ENCODE data around the gene BRI3. TPM values are rescaled to one million over a fixed set of nuclear protein-coding genes. Genes with fewer than 3 reads are reported as not detected.

The BRI3 gene
- total and polyA plus RNA-seq, 2 experiments from 2014 or later: 73.3 to 195 TPM

DNA sequence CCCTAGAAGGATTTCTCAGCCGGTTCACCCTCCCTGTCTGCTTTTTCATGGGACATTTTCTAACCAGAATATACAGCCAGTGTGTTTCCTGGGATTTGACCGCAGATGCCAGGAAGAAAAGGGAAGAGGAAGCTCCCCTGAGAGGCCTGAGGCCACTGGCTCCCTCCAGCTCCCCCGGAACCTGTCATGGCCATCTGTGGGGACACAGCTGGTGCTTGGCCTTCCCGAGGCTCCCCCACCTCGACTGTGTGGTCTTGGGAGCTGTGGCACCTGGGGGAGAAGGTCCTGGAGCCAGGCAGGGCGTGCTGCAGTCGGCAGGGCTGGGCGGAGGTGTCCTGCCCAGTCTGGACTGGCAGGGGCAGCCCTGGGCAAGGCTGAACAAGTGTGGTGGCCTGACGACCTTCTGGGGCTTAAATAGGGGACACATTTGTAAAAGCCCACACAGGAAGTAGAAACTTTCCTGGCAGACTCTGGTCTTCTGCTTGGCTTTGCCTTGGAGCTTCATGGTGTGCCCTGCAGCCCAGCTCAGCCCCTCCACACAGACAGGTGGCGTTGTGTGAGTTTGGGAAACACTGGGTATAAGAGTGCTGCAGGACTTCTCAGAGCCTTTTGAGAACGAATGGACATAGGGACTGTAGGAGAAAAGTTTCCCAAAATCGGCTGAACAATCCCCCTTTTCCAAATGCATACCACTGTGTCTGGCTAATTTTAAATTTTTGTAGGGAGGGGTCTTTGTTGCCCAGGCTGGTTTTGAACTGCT is 6.8 kb downstream of the BRI3 start:
- H3K9ac ChIP-seq: no peak overlapping the region
- TF ChIP-seq EZH2 (IDR thresholded peaks at IDR 0.05; ENCODE audit: insufficient read depth, poor library complexity, severe bottlenecking): no peak
- TF ChIP-seq EZH2phosphoT487 (IDR thresholded peaks at IDR 0.05; ENCODE audit: insufficient read depth, low read depth): no peak
- H3K9me2 ChIP-seq (ENCODE audit: insufficient read depth): no peaks in the 10 kb centered on the region
- DNase-seq: peak; percentile 7
- no peak overlapping the region for H2AFZ ChIP-seq
- in situ Hi-C loops (cut with MboI): loop anchor here (25.0 kb wide), 1 partner anchor 449 kb away; no protein-coding TSS in a partner anchor
- H3K4me3 ChIP-seq: no peak overlapping the region
- no peaks in the 10 kb centered on the region for H3K9me3 ChIP-seq (ENCODE audit: low read depth)
- H3K4me1 ChIP-seq (ENCODE audit: insufficient read depth): peaks cover 28% of the 10 kb centered on the region
- WGBS, 2 experiments (ENCODE audit: low coverage in 1 of 2, low lambda C conversion rate in 2 of 2, missing lambda C conversion rate in 2 of 2): 83 to 88% methylated on average over 12 of the region's 12 CpGs
- peak overlapping the region; percentile 10; the same call in 1 of the 2 replicates for H3K27ac ChIP-seq
- H3K36me3 ChIP-seq (ENCODE audit: low read depth): peaks cover 22% of the 10 kb centered on the region
- peaks cover 100% of the 10 kb centered on the region for H3K79me2 ChIP-seq (ENCODE audit: insufficient read depth)
- H4K20me1 ChIP-seq (ENCODE audit: insufficient read depth): 0 out of 2 replicates have a peak, but pooled peaks cover 2% of the 10 kb centered on the region
- H3K27me3 ChIP-seq (replicated peaks; ENCODE audit: insufficient read depth): no peaks in the 10 kb centered on the region
- H3K4me2 ChIP-seq (ENCODE audit: unreplicated experiment): no peak overlapping the region
- peaks cover 4% of the 10 kb centered on the region; the same call in 1 of the 2 replicates for H3F3A ChIP-seq (ENCODE audit: insufficient read depth)

DNA sequence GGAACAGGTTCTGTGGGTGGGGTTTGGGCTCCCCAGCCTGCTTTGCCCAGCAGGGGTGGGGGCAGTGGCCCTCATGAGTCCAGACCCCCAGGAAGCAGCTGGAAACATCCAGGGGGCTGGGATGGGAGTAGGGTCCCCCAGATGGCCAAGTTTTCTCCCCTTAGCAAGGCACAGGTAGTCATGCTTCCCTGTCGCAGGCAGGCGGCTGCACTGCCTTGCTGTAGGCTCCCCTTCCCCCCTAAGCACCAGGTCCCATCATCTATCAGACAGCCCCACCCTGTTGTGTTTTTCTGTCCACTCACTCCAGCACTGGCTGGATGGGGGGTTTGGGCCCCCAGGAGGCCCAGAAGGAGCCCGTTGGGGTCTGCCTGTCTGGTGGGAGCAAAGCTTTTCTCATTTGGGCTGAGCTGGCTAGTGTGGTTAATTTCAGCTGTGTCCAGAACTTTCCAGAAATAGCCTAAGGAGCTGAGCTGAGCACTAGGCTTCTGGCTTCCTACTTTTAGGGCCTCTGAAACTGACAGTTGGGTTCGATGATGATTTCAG is 7.9 kb downstream of the BRI3 start:
- Histone ChIP-seq H3K79me2 (ENCODE audit: insufficient read depth) (peaks cover 93% of the 10 kb centered on the region), H3K36me3 (ENCODE audit: low read depth) (peaks cover 32% of the 10 kb centered on the region), H3K9ac (no peak overlapping the region), H3K27me3 (replicated peaks; ENCODE audit: insufficient read depth) (no peaks in the 10 kb centered on the region), H3K4me3 (no peak overlapping the region), H3K9me2 (ENCODE audit: insufficient read depth) (no peaks in the 10 kb centered on the region), H2AFZ (no peak overlapping the region), H4K20me1 (ENCODE audit: insufficient read depth) (0 out of 2 replicates have a peak, but pooled peaks cover 2% of the 10 kb centered on the region), H3K4me1 (ENCODE audit: insufficient read depth) (peaks cover 28% of the 10 kb centered on the region), H3K4me2 (ENCODE audit: unreplicated experiment) (no peak overlapping the region), H3K9me3 (ENCODE audit: low read depth) (no peaks in the 10 kb centered on the region), H3F3A (ENCODE audit: insufficient read depth) (peaks cover 4% of the 10 kb centered on the region; the same call in 1 of the 2 replicates), H3K27ac (peak overlapping the region; percentile 32)
- no peak for DNase-seq
- WGBS, 2 experiments (ENCODE audit: low coverage in 1 of 2, low lambda C conversion rate in 2 of 2, missing lambda C conversion rate in 2 of 2): 81 to 89% methylated on average over 4 of the region's 4 CpGs
- TF ChIP-seq EZH2 (IDR thresholded peaks at IDR 0.05; ENCODE audit: insufficient read depth, poor library complexity, severe bottlenecking) (no peak), EZH2phosphoT487 (IDR thresholded peaks at IDR 0.05; ENCODE audit: insufficient read depth, low read depth) (no peak)
- in situ Hi-C loops (cut with MboI): loop anchor here (25.0 kb wide), 1 partner anchor 448 kb away; no protein-coding TSS in a partner anchor

DNA sequence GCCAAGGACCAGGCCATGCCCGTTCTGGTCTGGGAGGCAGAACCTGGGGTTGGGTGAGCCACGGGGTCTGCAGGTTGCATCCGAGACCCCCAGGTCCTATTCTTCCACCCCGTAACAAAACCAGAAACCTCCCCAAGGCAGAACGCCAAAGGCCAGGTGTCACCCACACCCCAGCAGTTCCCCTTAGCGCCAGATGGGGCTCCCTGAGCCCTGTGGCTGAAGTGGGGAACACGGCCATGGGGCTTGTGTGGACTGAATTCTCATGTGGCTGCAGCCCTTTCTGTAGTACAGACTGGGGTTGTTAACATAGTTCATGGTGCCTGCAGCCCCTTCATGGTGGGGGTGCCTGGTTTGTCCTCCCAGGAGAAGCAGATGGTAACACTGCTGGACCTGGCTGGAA is 10.2 kb downstream of the BRI3 start:
- DNase-seq: peak; percentile 27
- peaks cover 70% of the 10 kb centered on the region for H3K79me2 ChIP-seq (ENCODE audit: insufficient read depth)
- in situ Hi-C loops (cut with MboI): loop anchor here (25.0 kb wide), 1 partner anchor 446 kb away; no protein-coding TSS in a partner anchor
- no peaks in the 10 kb centered on the region for H3K9me3 ChIP-seq (ENCODE audit: low read depth)
- no peak overlapping the region for H3K4me2 ChIP-seq (ENCODE audit: unreplicated experiment)
- TF ChIP-seq EZH2phosphoT487 (IDR thresholded peaks at IDR 0.05; ENCODE audit: insufficient read depth, low read depth) (no peak), EZH2 (IDR thresholded peaks at IDR 0.05; ENCODE audit: insufficient read depth, poor library complexity, severe bottlenecking) (no peak)
- 89% methylated on average over 7 of the region's 7 CpGs for WGBS, 2 experiments (ENCODE audit: low coverage in 1 of 2, low lambda C conversion rate in 2 of 2, missing lambda C conversion rate in 2 of 2)
- H4K20me1 ChIP-seq (ENCODE audit: insufficient read depth): 0 out of 2 replicates have a peak, but pooled peaks cover 2% of the 10 kb centered on the region
- H3K36me3 ChIP-seq (ENCODE audit: low read depth): peaks cover 34% of the 10 kb centered on the region
- peaks cover 5% of the 10 kb centered on the region; the same call in 1 of the 2 replicates for H3F3A ChIP-seq (ENCODE audit: insufficient read depth)
- no peak overlapping the region for H3K9ac ChIP-seq
- H3K4me1 ChIP-seq (ENCODE audit: insufficient read depth): peaks cover 7% of the 10 kb centered on the region
- H2AFZ ChIP-seq: no peak overlapping the region
- no peak overlapping the region for H3K4me3 ChIP-seq
- no peaks in the 10 kb centered on the region for H3K27me3 ChIP-seq (replicated peaks; ENCODE audit: insufficient read depth)
- no peaks in the 10 kb centered on the region for H3K9me2 ChIP-seq (ENCODE audit: insufficient read depth)
- no peak overlapping the region for H3K27ac ChIP-seq

DNA sequence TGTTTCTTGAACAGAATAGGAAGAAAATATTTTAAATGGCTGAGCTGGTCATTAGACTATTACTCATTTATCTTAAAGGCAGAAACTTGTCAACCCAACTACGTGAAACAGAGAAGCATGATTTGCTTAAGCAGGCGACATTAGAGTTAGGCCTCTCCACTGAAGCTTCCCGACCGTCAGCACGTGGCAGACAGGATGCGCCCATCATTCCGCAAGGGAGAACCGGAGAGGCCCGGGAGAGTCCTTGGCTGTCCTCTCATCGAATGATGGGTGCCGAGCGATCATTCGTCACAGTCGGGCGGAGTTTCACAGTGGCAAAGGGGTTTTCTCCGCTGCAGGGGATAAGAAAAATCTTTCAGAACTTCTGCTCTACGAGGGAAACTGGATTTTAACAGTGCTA is 11.8 kb downstream of the BRI3 start:
- 82% methylated on average over 17 of the region's 17 CpGs for WGBS, 2 experiments (ENCODE audit: low coverage in 1 of 2, low lambda C conversion rate in 2 of 2, missing lambda C conversion rate in 2 of 2)
- Histone ChIP-seq H3K79me2 (ENCODE audit: insufficient read depth) (peaks cover 57% of the 10 kb centered on the region), H3K9me3 (ENCODE audit: low read depth) (no peaks in the 10 kb centered on the region), H3K36me3 (ENCODE audit: low read depth) (peaks cover 34% of the 10 kb centered on the region), H3K27me3 (replicated peaks; ENCODE audit: insufficient read depth) (no peaks in the 10 kb centered on the region), H3K4me3 (no peak overlapping the region), H3F3A (ENCODE audit: insufficient read depth) (peaks cover 5% of the 10 kb centered on the region; the same call in 1 of the 2 replicates), H3K27ac (no peak overlapping the region), H3K9ac (no peak overlapping the region), H2AFZ (no peak overlapping the region), H3K9me2 (ENCODE audit: insufficient read depth) (no peaks in the 10 kb centered on the region), H3K4me2 (ENCODE audit: unreplicated experiment) (no peak overlapping the region), H3K4me1 (ENCODE audit: insufficient read depth) (no peaks in the 10 kb centered on the region), H4K20me1 (ENCODE audit: insufficient read depth) (0 out of 2 replicates have a peak, but pooled peaks cover 2% of the 10 kb centered on the region)
- no peak for DNase-seq
- TF ChIP-seq EZH2 (IDR thresholded peaks at IDR 0.05; ENCODE audit: insufficient read depth, poor library complexity, severe bottlenecking): no peak
- no peak for TF ChIP-seq EZH2phosphoT487 (IDR thresholded peaks at IDR 0.05; ENCODE audit: insufficient read depth, low read depth)
- in situ Hi-C loops (cut with MboI): loop anchor here (25.0 kb wide), 1 partner anchor 444 kb away; no protein-coding TSS in a partner anchor
